ENCODE measurements around the gene TMEM161A. TPM values are rescaled to one million over a fixed set of nuclear protein-coding genes. Genes with fewer than 3 reads are reported as not detected.

TMEM161A gene
- total RNA-seq, 1 donor from 2014 or later: 11.0 TPM

DNA sequence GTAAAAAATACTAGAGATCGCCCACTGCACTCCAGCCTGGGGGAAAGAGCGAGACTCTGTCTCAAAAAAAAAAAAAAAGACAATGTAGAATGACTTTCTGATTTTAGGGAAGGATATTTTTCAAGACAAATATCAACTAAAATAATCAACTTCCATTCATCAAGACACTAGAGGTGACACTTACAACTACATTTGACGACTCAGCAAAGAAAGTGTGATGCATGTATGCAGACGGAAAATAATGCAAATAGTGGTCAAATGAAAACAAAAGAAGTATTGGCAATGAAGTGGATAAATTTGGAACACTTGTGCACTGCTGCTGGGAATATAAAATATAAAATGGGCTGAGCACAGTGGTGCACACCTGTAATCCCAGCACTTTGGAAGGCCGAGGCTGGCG, 12.2 kb downstream of the TMEM161A start:
- no peaks in the 10 kb centered on the region for H3K27me3 ChIP-seq (ENCODE audit: control insufficient read depth in 3 of 3, insufficient read depth in 3 of 3, low read length in 3 of 3)
- H3K9ac ChIP-seq (ENCODE audit: low read depth in 1 of 3, low read length in 3 of 3): no peak overlapping the region
- no peaks in the 10 kb centered on the region for H3K4me1 ChIP-seq (ENCODE audit: control insufficient read depth in 3 of 3, insufficient read depth in 3 of 3, low read length in 3 of 3)
- H3K36me3 ChIP-seq (ENCODE audit: control insufficient read depth in 3 of 3, insufficient read depth in 3 of 3, low read length in 3 of 3): peaks cover 9 to 22% (median 22%) of the 10 kb centered on the region in 3 donors
- peaks cover 0 to 2% (median 0%) of the 10 kb centered on the region in 3 donors for H3K9me3 ChIP-seq (ENCODE audit: control insufficient read depth in 3 of 3, low read length in 3 of 3)
- H3K4me3 ChIP-seq (ENCODE audit: low read length in 3 of 3): no peak overlapping the region
- no peak overlapping the region for H3K27ac ChIP-seq (ENCODE audit: low read depth, low read length)

DNA sequence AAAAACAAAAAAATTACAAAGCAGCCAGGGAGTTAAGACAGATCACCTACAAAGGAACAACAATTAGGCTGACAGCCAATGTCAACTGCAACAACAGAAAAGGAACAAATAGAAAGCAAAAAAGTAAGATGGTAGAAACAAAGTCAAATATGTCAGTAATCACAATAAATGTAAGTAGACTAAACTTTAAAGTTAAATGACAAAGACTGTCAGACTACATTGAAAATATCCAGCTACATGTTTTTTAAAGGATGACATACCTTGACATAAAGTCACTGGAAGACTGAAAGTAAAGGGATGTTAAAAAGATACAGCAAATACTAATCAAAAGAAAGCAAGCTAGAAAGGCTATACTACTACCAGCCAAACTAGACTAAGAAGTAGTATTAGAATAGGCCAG, 14.9 kb downstream of the TMEM161A start:
- Histone ChIP-seq H3K36me3 (ENCODE audit: control insufficient read depth in 3 of 3, insufficient read depth in 3 of 3, low read length in 3 of 3) (peaks cover 21 to 36% (median 31%) of the 10 kb centered on the region in 3 donors), H3K27ac (ENCODE audit: low read depth, low read length) (no peak overlapping the region)

GRCh38 chr19:19122902-19123301, 15.4 kb downstream of the TMEM161A start:
- peaks cover 0 to 2% (median 0%) of the 10 kb centered on the region in 3 donors for H3K9me3 ChIP-seq (ENCODE audit: control insufficient read depth in 3 of 3, low read length in 3 of 3)
- H3K9ac ChIP-seq (ENCODE audit: low read depth in 1 of 3, low read length in 3 of 3): no peak overlapping the region
- no peaks in the 10 kb centered on the region for H3K27me3 ChIP-seq (ENCODE audit: control insufficient read depth in 3 of 3, insufficient read depth in 3 of 3, low read length in 3 of 3)
- no peak overlapping the region for H3K4me3 ChIP-seq (ENCODE audit: low read length in 3 of 3)
- no peaks in the 10 kb centered on the region for H3K4me1 ChIP-seq (ENCODE audit: control insufficient read depth in 3 of 3, insufficient read depth in 3 of 3, low read length in 3 of 3)
- no peak overlapping the region for H3K27ac ChIP-seq (ENCODE audit: low read depth, low read length)
- H3K36me3 ChIP-seq (ENCODE audit: control insufficient read depth in 3 of 3, insufficient read depth in 3 of 3, low read length in 3 of 3): peaks cover 21 to 37% (median 31%) of the 10 kb centered on the region in 3 donors

More for the DNA sequence above, 14.9 kb downstream of the TMEM161A start:
- Histone ChIP-seq H3K4me1 (ENCODE audit: control insufficient read depth in 3 of 3, insufficient read depth in 3 of 3, low read length in 3 of 3) (no peaks in the 10 kb centered on the region), H3K4me3 (ENCODE audit: low read length in 3 of 3) (no peak overlapping the region), H3K9ac (ENCODE audit: low read depth in 1 of 3, low read length in 3 of 3) (no peak overlapping the region), H3K9me3 (ENCODE audit: control insufficient read depth in 3 of 3, low read length in 3 of 3) (peaks cover 0 to 2% (median 0%) of the 10 kb centered on the region in 3 donors), H3K27me3 (ENCODE audit: control insufficient read depth in 3 of 3, insufficient read depth in 3 of 3, low read length in 3 of 3) (no peaks in the 10 kb centered on the region)

DNA sequence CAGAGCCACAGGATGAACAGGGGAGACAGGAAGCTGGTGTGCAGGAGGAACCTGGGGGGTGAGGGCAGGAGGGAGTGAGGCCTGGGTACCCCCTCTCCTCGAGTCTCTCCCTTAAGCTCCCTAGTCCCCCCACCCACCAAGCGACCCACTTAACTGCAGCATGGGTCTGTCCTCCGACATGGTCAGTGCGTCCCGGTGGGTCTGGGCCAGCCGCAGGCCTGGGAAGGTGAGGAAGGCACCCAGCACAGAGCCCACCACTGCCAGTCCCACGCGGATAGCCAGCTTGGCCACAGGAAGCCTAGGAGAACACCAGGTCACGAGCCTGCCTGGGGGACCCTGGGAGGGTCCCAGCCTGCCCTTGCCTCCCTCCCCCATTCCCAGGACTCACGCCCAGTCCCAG, 16.9 kb downstream of the TMEM161A start:
- H3K36me3 ChIP-seq (ENCODE audit: control insufficient read depth in 3 of 3, insufficient read depth in 3 of 3, low read length in 3 of 3): peaks cover 21 to 34% (median 33%) of the 10 kb centered on the region in 3 donors
- H3K9me3 ChIP-seq (ENCODE audit: control insufficient read depth in 3 of 3, low read length in 3 of 3): peaks cover 0 to 2% (median 0%) of the 10 kb centered on the region in 3 donors
- no peak overlapping the region for H3K4me3 ChIP-seq (ENCODE audit: low read length in 3 of 3)
- no peaks in the 10 kb centered on the region for H3K27me3 ChIP-seq (ENCODE audit: control insufficient read depth in 3 of 3, insufficient read depth in 3 of 3, low read length in 3 of 3)
- no peak overlapping the region for H3K27ac ChIP-seq (ENCODE audit: low read depth, low read length)
- no peak overlapping the region for H3K9ac ChIP-seq (ENCODE audit: low read depth in 1 of 3, low read length in 3 of 3)
- H3K4me1 ChIP-seq (ENCODE audit: control insufficient read depth in 3 of 3, insufficient read depth in 3 of 3, low read length in 3 of 3): no peaks in the 10 kb centered on the region

DNA sequence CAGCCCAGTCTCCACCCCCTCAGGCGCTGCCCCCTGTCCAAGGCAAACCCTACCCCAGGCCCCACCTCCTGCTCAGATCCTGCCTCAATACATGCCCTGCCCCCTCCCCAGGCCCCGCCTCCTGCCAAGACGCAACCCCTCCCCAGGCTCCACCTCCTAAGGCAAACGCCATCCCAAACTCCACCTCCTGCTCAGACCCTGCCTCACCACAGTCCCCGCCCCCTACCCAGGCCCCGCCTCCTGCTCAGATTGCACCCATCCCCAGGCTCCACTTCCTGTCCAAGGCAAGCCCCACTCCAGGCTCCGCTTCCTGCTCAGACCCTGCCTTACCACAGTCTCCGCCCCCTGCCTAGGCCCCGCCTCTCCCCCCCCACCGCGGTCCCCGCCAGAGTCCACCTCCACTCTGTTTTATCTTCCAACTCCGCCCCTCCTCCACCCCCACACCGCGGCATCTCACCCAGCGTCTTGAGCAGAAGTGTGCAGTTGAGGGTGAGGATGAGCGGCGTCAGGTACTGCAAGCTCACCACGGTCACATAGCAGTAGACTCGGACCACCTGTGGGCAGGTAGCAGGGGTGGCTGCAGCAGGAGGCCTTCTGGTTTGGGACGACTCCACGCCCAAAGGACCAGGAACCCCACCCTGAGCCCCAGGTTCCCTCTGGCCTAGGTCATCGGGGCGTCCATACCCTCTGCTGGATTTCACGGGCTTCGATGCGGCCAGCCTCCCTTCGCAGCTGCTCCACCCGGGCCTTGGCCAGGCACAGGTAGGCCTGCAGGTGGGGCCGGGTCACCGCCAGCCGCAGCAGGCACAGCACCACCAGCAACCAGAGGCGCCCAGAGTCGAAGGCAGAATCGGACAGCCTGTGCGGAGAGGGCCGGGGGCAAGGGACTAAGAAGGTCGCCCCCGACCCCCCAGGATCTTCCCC, 17.7 kb downstream of the TMEM161A start:
- no peak overlapping the region for H3K4me3 ChIP-seq (ENCODE audit: low read length in 3 of 3)
- H3K9ac ChIP-seq (ENCODE audit: low read depth in 1 of 3, low read length in 3 of 3): no peak overlapping the region
- H3K36me3 ChIP-seq (ENCODE audit: control insufficient read depth in 3 of 3, insufficient read depth in 3 of 3, low read length in 3 of 3): peaks cover 21 to 36% (median 33%) of the 10 kb centered on the region in 3 donors
- H3K4me1 ChIP-seq (ENCODE audit: control insufficient read depth in 3 of 3, insufficient read depth in 3 of 3, low read length in 3 of 3): no peaks in the 10 kb centered on the region
- peaks cover 0 to 2% (median 0%) of the 10 kb centered on the region in 3 donors for H3K9me3 ChIP-seq (ENCODE audit: control insufficient read depth in 3 of 3, low read length in 3 of 3)
- no peak overlapping the region for H3K27ac ChIP-seq (ENCODE audit: low read depth, low read length)
- H3K27me3 ChIP-seq (ENCODE audit: control insufficient read depth in 3 of 3, insufficient read depth in 3 of 3, low read length in 3 of 3): no peaks in the 10 kb centered on the region

GRCh38 chr19:19119325-19120237, 18.7 kb downstream of the TMEM161A start:
- Histone ChIP-seq H3K27me3 (ENCODE audit: control insufficient read depth in 3 of 3, insufficient read depth in 3 of 3, low read length in 3 of 3) (no peaks in the 10 kb centered on the region), H3K4me3 (ENCODE audit: low read length in 3 of 3) (no peak overlapping the region), H3K4me1 (ENCODE audit: control insufficient read depth in 3 of 3, insufficient read depth in 3 of 3, low read length in 3 of 3) (no peaks in the 10 kb centered on the region), H3K9me3 (ENCODE audit: control insufficient read depth in 3 of 3, low read length in 3 of 3) (peaks cover 0 to 2% (median 0%) of the 10 kb centered on the region in 3 donors), H3K36me3 (ENCODE audit: control insufficient read depth in 3 of 3, insufficient read depth in 3 of 3, low read length in 3 of 3) (peaks cover 21 to 36% (median 33%) of the 10 kb centered on the region in 3 donors), H3K27ac (ENCODE audit: low read depth, low read length) (no peak overlapping the region), H3K9ac (ENCODE audit: low read depth in 1 of 3, low read length in 3 of 3) (no peak overlapping the region)

- peaks cover 0 to 9% (median 5%) of the 10 kb centered on the region in 3 donors for H3K4me1 ChIP-seq (ENCODE audit: control insufficient read depth in 3 of 3, insufficient read depth in 3 of 3, low read length in 3 of 3)
- H3K36me3 ChIP-seq (ENCODE audit: control insufficient read depth in 3 of 3, insufficient read depth in 3 of 3, low read length in 3 of 3): peaks cover 13 to 20% (median 19%) of the 10 kb centered on the region in 3 donors
- no peak overlapping the region for H3K4me3 ChIP-seq (ENCODE audit: low read length in 3 of 3)
- H3K27me3 ChIP-seq (ENCODE audit: control insufficient read depth in 3 of 3, insufficient read depth in 3 of 3, low read length in 3 of 3): no peaks in the 10 kb centered on the region
- H3K9ac ChIP-seq (ENCODE audit: low read depth in 1 of 3, low read length in 3 of 3): no peak overlapping the region
- H3K9me3 ChIP-seq (ENCODE audit: control insufficient read depth in 3 of 3, low read length in 3 of 3): no peaks in the 10 kb centered on the region
- H3K27ac ChIP-seq (ENCODE audit: low read depth, low read length): no peak overlapping the region
These were observed 22.3 kb downstream of the TMEM161A start for GRCh38 chr19:19115954-19116353.

DNA sequence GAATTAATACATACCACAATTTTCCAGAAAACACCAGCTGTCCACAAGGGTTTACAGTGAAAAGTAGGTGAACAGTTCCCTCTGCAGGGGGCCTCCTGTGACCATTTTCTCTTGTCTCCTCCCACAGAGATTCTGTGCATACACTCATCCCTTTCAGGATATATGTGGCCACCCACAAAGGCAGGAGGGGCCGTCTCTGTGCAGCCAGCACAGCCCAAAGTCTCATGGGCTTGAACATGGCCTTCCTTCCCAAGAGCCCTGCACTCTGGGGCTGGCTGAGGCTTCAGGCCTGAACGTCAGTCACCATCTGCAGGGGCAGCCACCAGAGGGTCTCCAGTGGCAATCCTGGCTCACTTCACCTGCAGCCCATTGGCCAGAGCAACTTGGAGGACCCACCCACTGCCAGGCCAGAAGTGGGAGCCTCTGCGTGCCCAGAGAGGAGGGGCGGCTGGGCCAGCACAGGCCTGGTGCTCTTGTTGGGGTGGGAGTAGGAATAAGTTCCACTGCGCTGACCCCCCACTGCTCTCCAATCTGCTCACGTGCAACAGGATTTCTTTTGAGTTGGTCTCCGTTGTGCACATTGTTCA, 25.1 kb downstream of the TMEM161A start:
- Histone ChIP-seq H3K4me3 (ENCODE audit: low read length in 3 of 3) (no peak overlapping the region), H3K27ac (ENCODE audit: low read depth, low read length) (no peak overlapping the region), H3K27me3 (ENCODE audit: control insufficient read depth in 3 of 3, insufficient read depth in 3 of 3, low read length in 3 of 3) (no peaks in the 10 kb centered on the region), H3K9me3 (ENCODE audit: control insufficient read depth in 3 of 3, low read length in 3 of 3) (no peaks in the 10 kb centered on the region), H3K36me3 (ENCODE audit: control insufficient read depth in 3 of 3, insufficient read depth in 3 of 3, low read length in 3 of 3) (peaks cover 0 to 5% (median 4%) of the 10 kb centered on the region in 3 donors), H3K9ac (ENCODE audit: low read depth in 1 of 3, low read length in 3 of 3) (no peak overlapping the region), H3K4me1 (ENCODE audit: control insufficient read depth in 3 of 3, insufficient read depth in 3 of 3, low read length in 3 of 3) (peaks cover 0 to 24% (median 16%) of the 10 kb centered on the region in 3 donors)

DNA sequence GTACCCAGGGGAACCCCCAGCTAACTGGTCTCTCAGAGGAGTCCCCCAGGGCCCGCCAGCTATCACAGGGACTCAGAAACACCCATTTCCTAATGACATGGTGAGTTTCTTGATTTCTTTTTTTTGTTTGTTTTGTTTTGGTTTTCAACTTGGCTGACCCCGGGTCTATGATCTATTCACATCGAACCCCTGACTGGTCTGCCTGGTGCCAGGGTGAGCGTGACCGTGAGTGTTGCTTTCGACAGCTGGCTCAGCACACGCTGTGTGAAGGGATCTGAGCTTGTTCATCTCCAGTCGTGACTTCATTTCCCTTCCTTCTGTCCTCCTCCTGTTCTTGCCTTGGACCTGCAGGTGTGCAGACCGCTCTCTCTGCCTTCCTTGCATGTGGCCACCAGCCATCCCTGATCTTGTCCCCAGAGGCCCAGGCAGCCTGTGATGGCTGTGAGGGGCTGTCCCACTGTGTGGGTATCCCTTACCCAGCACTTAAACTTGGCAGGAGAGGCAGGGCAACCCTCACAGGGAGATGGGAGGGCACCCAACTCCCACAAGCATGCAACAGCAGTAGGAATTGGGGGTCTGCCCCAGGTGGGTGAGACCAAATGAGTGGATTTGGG, 26.2 kb downstream of the TMEM161A start:
- Histone ChIP-seq H3K4me3 (ENCODE audit: low read length in 3 of 3) (no peak overlapping the region), H3K9ac (ENCODE audit: low read depth in 1 of 3, low read length in 3 of 3) (no peak overlapping the region), H3K27ac (ENCODE audit: low read depth, low read length) (no peak overlapping the region), H3K9me3 (ENCODE audit: control insufficient read depth in 3 of 3, low read length in 3 of 3) (no peaks in the 10 kb centered on the region), H3K4me1 (ENCODE audit: control insufficient read depth in 3 of 3, insufficient read depth in 3 of 3, low read length in 3 of 3) (peaks cover 0 to 24% (median 16%) of the 10 kb centered on the region in 3 donors), H3K27me3 (ENCODE audit: control insufficient read depth in 3 of 3, insufficient read depth in 3 of 3, low read length in 3 of 3) (no peaks in the 10 kb centered on the region), H3K36me3 (ENCODE audit: control insufficient read depth in 3 of 3, insufficient read depth in 3 of 3, low read length in 3 of 3) (peaks cover 1 to 12% (median 6%) of the 10 kb centered on the region in 3 donors)

Measured in skeletal muscle tissue (tissue), 4 donors.